Measurements from ENCODE around the gene DPH7.

DNA sequence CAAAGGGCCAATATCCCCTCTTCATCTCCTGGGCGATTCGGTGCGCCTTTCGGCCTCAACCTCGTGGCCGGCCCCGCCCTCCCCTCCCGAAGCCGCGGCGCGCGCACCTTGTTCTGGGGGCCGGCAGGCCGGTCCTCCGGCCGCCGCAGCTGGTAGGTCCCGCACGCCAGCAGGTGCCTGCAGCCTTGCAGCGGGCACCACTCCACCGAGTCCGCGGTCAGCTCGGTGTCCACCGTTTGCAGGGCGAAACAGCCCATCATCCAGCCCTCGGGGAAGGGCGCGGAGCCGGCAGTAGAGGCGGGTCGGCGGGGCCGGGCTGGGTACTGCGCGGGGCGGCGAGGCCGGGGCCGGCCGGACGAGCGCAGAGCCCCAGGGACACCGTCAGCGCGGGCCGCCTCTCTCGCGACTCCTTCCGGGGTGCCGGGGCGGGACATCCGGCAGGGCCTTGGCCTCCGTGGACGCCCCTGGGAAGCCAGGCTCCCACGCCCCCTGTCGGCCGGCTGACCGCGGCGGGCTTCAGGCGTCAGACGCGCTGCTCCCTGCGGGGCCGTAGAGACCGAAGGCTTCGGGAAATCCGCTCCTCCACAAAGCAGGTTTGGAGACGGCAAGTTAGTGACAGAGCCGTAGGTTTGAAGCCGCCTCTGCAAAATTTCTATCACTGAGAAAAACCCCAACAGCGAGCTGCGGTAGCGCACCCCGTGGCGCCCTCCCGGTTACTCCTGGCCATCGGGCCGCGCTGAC, at the start of gene DPH7:
- TF ChIP-seq, protein P1, sequence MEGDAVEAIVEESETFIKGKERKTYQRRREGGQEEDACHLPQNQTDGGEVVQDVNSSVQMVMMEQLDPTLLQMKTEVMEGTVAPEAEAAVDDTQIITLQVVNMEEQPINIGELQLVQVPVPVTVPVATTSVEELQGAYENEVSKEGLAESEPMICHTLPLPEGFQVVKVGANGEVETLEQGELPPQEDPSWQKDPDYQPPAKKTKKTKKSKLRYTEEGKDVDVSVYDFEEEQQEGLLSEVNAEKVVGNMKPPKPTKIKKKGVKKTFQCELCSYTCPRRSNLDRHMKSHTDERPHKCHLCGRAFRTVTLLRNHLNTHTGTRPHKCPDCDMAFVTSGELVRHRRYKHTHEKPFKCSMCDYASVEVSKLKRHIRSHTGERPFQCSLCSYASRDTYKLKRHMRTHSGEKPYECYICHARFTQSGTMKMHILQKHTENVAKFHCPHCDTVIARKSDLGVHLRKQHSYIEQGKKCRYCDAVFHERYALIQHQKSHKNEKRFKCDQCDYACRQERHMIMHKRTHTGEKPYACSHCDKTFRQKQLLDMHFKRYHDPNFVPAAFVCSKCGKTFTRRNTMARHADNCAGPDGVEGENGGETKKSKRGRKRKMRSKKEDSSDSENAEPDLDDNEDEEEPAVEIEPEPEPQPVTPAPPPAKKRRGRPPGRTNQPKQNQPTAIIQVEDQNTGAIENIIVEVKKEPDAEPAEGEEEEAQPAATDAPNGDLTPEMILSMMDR (IDR thresholded peaks at IDR 0.05), result peak; percentile 84 to 98 (median 96)
- TF ChIP-seq POLR2A (IDR thresholded peaks at IDR 0.05), result peak; percentile 33
